ENCODE measurements around the gene KLF9. TPM values are rescaled to one million over a fixed set of nuclear protein-coding genes. Genes with fewer than 3 reads are reported as not detected.

KLF9 gene
- total RNA-seq, 4 donors from 2014 or later, result 40.6 to 124 (median 55.4) TPM

- no peak for DNase-seq
- Histone ChIP-seq H3K27ac (peak overlapping the region; percentile 58 to 77 (median 69)), H3K27me3 (no peaks in the 10 kb centered on the region), H3K36me3 (no peaks in the 10 kb centered on the region), H3K4me1 (peaks cover 0 to 72% (median 11%) of the 10 kb centered on the region in 4 donors), H3K4me3 (peak overlapping the region in 1 of 4 donors; percentile 6), H3K9me3 (no peaks in the 10 kb centered on the region)
- TF ChIP-seq POLR2A (IDR thresholded peaks at IDR 0.05), result no peak
- TF ChIP-seq CTCF (IDR thresholded peaks at IDR 0.05), result no peak
These were observed 7.4 kb downstream of the KLF9 start for GRCh38 chr9:70407081-70407503.

- Histone ChIP-seq H3K4me3 (peak overlapping the region in 1 of 4 donors; percentile 6), H3K27me3 (no peaks in the 10 kb centered on the region), H3K27ac (peak overlapping the region; percentile 58 to 77 (median 69)), H3K36me3 (no peaks in the 10 kb centered on the region), H3K9me3 (no peaks in the 10 kb centered on the region), H3K4me1 (peaks cover 0 to 76% (median 11%) of the 10 kb centered on the region in 4 donors)
- no peak for TF ChIP-seq CTCF (IDR thresholded peaks at IDR 0.05)
- no peak for TF ChIP-seq POLR2A (IDR thresholded peaks at IDR 0.05)
- DNase-seq, result peak in 2 of 3 donors; percentile 35 to 59
These were observed 8.0 kb downstream of the KLF9 start for GRCh38 chr9:70406434-70406862.

GRCh38 chr9:70405808-70406433 lies 8.5 kb downstream of the KLF9 start:
- H3K36me3 ChIP-seq, result no peaks in the 10 kb centered on the region
- H3K27me3 ChIP-seq, result no peaks in the 10 kb centered on the region
- H3K9me3 ChIP-seq, result no peaks in the 10 kb centered on the region
- peak in 1 of 3 donors; percentile 61 for DNase-seq
- H3K4me3 ChIP-seq, result peak overlapping the region in 1 of 4 donors; percentile 6
- H3K27ac ChIP-seq, result peak overlapping the region; percentile 58 to 77 (median 69)
- TF ChIP-seq POLR2A (IDR thresholded peaks at IDR 0.05) (no peak), CTCF (IDR thresholded peaks at IDR 0.05) (peak in 1 of 6 experiments; percentile 1)
- H3K4me1 ChIP-seq, result peaks cover 0 to 76% (median 11%) of the 10 kb centered on the region in 4 donors

- no peak overlapping the region for H3K4me3 ChIP-seq
- H3K9me3 ChIP-seq, result no peaks in the 10 kb centered on the region
- no peak for DNase-seq
- H3K27me3 ChIP-seq, result no peaks in the 10 kb centered on the region
- peaks cover 0 to 79% (median 12%) of the 10 kb centered on the region in 4 donors for H3K4me1 ChIP-seq
- no peak for TF ChIP-seq CTCF (IDR thresholded peaks at IDR 0.05)
- no peak for TF ChIP-seq POLR2A (IDR thresholded peaks at IDR 0.05)
- H3K36me3 ChIP-seq, result no peaks in the 10 kb centered on the region
- peak overlapping the region in 2 of 4 donors; percentile 69 to 75 for H3K27ac ChIP-seq
These were observed 10.2 kb downstream of the KLF9 start for GRCh38 chr9:70404261-70404660.

- no peaks in the 10 kb centered on the region for H3K27me3 ChIP-seq
- peak overlapping the region in 3 of 4 donors; percentile 25 to 75 (median 69) for H3K27ac ChIP-seq
- no peaks in the 10 kb centered on the region for H3K36me3 ChIP-seq
- H3K4me1 ChIP-seq, result peaks cover 0 to 85% (median 15%) of the 10 kb centered on the region in 4 donors
- peak overlapping the region in 1 of 4 donors; percentile 3 for H3K4me3 ChIP-seq
- no peaks in the 10 kb centered on the region for H3K9me3 ChIP-seq
- TF ChIP-seq CTCF (IDR thresholded peaks at IDR 0.05) (no peak), POLR2A (IDR thresholded peaks at IDR 0.05) (no peak)
- DNase-seq, result no peak
These were observed 10.8 kb downstream of the KLF9 start for GRCh38 chr9:70403618-70404025.
